ENCODE results near the gene ADGRB3. TPM values are rescaled to one million over a fixed set of nuclear protein-coding genes. Genes with fewer than 3 reads are reported as not detected.

The ADGRB3 gene
- polyA plus RNA-seq, 3 donors = 0.04 to 0.23 (median 0.05) TPM

GRCh38 chr6:69370763-69371162, 735.7 kb downstream of the ADGRB3 start:
- Mint-ChIP-seq H3K27ac (no peak overlapping the region), H3K4me3 (no peak overlapping the region), H3K27me3 (ENCODE audit: low read depth in 3 of 3) (peaks cover 0 to 1% (median 0%) of the 10 kb centered on the region in 3 donors), H3K36me3 (no peaks in the 10 kb centered on the region), H3K4me1 (no peaks in the 10 kb centered on the region), H3K9me3 (peaks cover 0 to 6% (median 0%) of the 10 kb centered on the region in 7 donors)
- no peak overlapping the region for H3K9ac ChIP-seq (ENCODE audit: insufficient read depth, low read length, poor library complexity, severe bottlenecking)
- H3K9me3 ChIP-seq (replicated peaks in 1 of 2; ENCODE audit: control insufficient read depth in 1 of 2, insufficient read depth in 1 of 2, low read length in 2 of 2) = no peaks in the 10 kb centered on the region
- no peak for TF ChIP-seq CTCF (IDR thresholded peaks at IDR 0.05)
- no peak overlapping the region for H2AFZ ChIP-seq (ENCODE audit: insufficient read depth, low read depth, low read length, poor library complexity, severe bottlenecking)
- intact Hi-C loops (cut with micrococcal nuclease) = no loop called here
- no peak for DNase-seq
- no peaks in the 10 kb centered on the region for H3K79me2 ChIP-seq (ENCODE audit: insufficient read depth, low read length)
- H3K4me2 ChIP-seq (replicated peaks; ENCODE audit: extremely low read depth, low read length, poor library complexity, severe bottlenecking) = no peak overlapping the region
- H3K27ac ChIP-seq (ENCODE audit: low read depth in 1 of 2, low read length in 2 of 2) = no peak overlapping the region
- 100% methylated on average over 1 of the region's 3 CpGs for WGBS (ENCODE audit: insufficient coverage)
- no peaks in the 10 kb centered on the region for H4K20me1 ChIP-seq (ENCODE audit: insufficient read depth, low read length)
- H3K36me3 ChIP-seq (replicated peaks in 1 of 2; ENCODE audit: control insufficient read depth in 1 of 2, insufficient read depth in 2 of 2, low read length in 2 of 2) = no peaks in the 10 kb centered on the region
- no peak overlapping the region for H3K4me3 ChIP-seq (replicated peaks in 1 of 3; ENCODE audit: low read depth in 2 of 3, low read length in 3 of 3)
- no peaks in the 10 kb centered on the region for H3K27me3 ChIP-seq (ENCODE audit: control insufficient read depth in 2 of 2, insufficient read depth in 2 of 2, low read length in 2 of 2)
- no peaks in the 10 kb centered on the region for H3K4me1 ChIP-seq (ENCODE audit: control insufficient read depth in 1 of 2, insufficient read depth in 2 of 2, low read length in 2 of 2)

- TF ChIP-seq CTCF (IDR thresholded peaks at IDR 0.05) = no peak
- H3K36me3 Mint-ChIP-seq = no peaks in the 10 kb centered on the region
- H3K27ac Mint-ChIP-seq = no peak overlapping the region
- no peaks in the 10 kb centered on the region for H3K27me3 Mint-ChIP-seq (ENCODE audit: low read depth in 3 of 3)
- H3K9me3 Mint-ChIP-seq = peaks cover 0 to 2% (median 0%) of the 10 kb centered on the region in 7 donors
- H3K4me1 Mint-ChIP-seq = no peaks in the 10 kb centered on the region
- WGBS (ENCODE audit: insufficient coverage) = no CpG with 5 or more reads among the region's 1 CpG
- no peaks in the 10 kb centered on the region for H3K36me3 ChIP-seq (replicated peaks in 1 of 2; ENCODE audit: control insufficient read depth in 1 of 2, insufficient read depth in 2 of 2, low read length in 2 of 2)
- H3K9me3 ChIP-seq (replicated peaks in 1 of 2; ENCODE audit: control insufficient read depth in 1 of 2, insufficient read depth in 1 of 2, low read length in 2 of 2) = no peaks in the 10 kb centered on the region
- no peak overlapping the region for H3K27ac ChIP-seq (ENCODE audit: low read depth in 1 of 2, low read length in 2 of 2)
- H3K9ac ChIP-seq (ENCODE audit: insufficient read depth, low read length, poor library complexity, severe bottlenecking) = no peak overlapping the region
- no peaks in the 10 kb centered on the region for H3K4me1 ChIP-seq (ENCODE audit: control insufficient read depth in 1 of 2, insufficient read depth in 2 of 2, low read length in 2 of 2)
- no peak overlapping the region for H3K4me3 ChIP-seq (replicated peaks in 1 of 3; ENCODE audit: low read depth in 2 of 3, low read length in 3 of 3)
- no peak overlapping the region for H2AFZ ChIP-seq (ENCODE audit: insufficient read depth, low read depth, low read length, poor library complexity, severe bottlenecking)
- no peaks in the 10 kb centered on the region for H4K20me1 ChIP-seq (ENCODE audit: insufficient read depth, low read length)
- no peak overlapping the region for H3K4me3 Mint-ChIP-seq
- no peaks in the 10 kb centered on the region for H3K27me3 ChIP-seq (ENCODE audit: control insufficient read depth in 2 of 2, insufficient read depth in 2 of 2, low read length in 2 of 2)
- DNase-seq = no peak
- intact Hi-C loops (cut with micrococcal nuclease) = no loop called here
- no peak overlapping the region for H3K4me2 ChIP-seq (replicated peaks; ENCODE audit: extremely low read depth, low read length, poor library complexity, severe bottlenecking)
- H3K79me2 ChIP-seq (ENCODE audit: insufficient read depth, low read length) = no peaks in the 10 kb centered on the region
These were observed 743.2 kb downstream of the ADGRB3 start for GRCh38 chr6:69378326-69378725.
